HuH-7 (cell line): ENCODE results near the gene AHDC1.

ENCODE experiments used
- DNase-seq: peaks from one replicate; pipeline ENCODE4 v3.0.0; 2011; ENCODE audit warnings: low spot score

The AHDC1 gene

GRCh38 chr1:27574871-27575831 lies 28.8 kb downstream of the AHDC1 start:
- peak; percentile 80 for DNase-seq

- no peak for DNase-seq
These were observed 29.8 kb downstream of the AHDC1 start for GRCh38 chr1:27574001-27574781.

GRCh38 chr1:27572679-27573426 lies 31.1 kb downstream of the AHDC1 start:
- no peak for DNase-seq

GRCh38 chr1:27572019-27572678 lies 31.8 kb downstream of the AHDC1 start:
- DNase-seq, result no peak

- no peak for DNase-seq
These were observed 32.4 kb downstream of the AHDC1 start for GRCh38 chr1:27571439-27572018.

- DNase-seq, result no peak
These were observed 33.2 kb downstream of the AHDC1 start for GRCh38 chr1:27570784-27571183.

- no peak for DNase-seq
These were observed 33.6 kb downstream of the AHDC1 start for GRCh38 chr1:27570356-27570755.

- DNase-seq, result no peak
These were observed 34.2 kb downstream of the AHDC1 start for GRCh38 chr1:27569506-27570291.

GRCh38 chr1:27569088-27569460 lies 34.9 kb downstream of the AHDC1 start:
- DNase-seq, result no peak

- peak; percentile 98 for DNase-seq
These were observed 35.5 kb downstream of the AHDC1 start for GRCh38 chr1:27568300-27569087.

- no peak for DNase-seq
These were observed 36.0 kb downstream of the AHDC1 start for GRCh38 chr1:27567971-27568299.

GRCh38 chr1:27567146-27567526 lies 36.8 kb downstream of the AHDC1 start:
- DNase-seq, result no peak

GRCh38 chr1:27566462-27567145 lies 37.3 kb downstream of the AHDC1 start:
- DNase-seq, result no peak

- DNase-seq, result no peak
These were observed 39.0 kb downstream of the AHDC1 start for GRCh38 chr1:27564710-27565649.

- DNase-seq, result peak; percentile 70
These were observed 40.1 kb downstream of the AHDC1 start for GRCh38 chr1:27563591-27564471.

GRCh38 chr1:27563341-27563590 lies 40.7 kb downstream of the AHDC1 start:
- DNase-seq, result no peak

GRCh38 chr1:27562534-27563340 lies 41.2 kb downstream of the AHDC1 start:
- DNase-seq, result no peak
